Measurements from ENCODE around the gene DMRT1. TPM values are rescaled to one million over a fixed set of nuclear protein-coding genes. Genes with fewer than 3 reads are reported as not detected.
A peak's percentile ranks its signal among the peaks of the same experiment; 100 is the strongest.
"Not testable (repeated sequence)": the region's sequence is repeated elsewhere in the genome, so short reads cannot be mapped to it uniquely, and the experiment has no call there.

The DMRT1 gene
- total RNA-seq, 2 experiments from 2014 or later: 0.21 TPM; not detected in 1

DNA sequence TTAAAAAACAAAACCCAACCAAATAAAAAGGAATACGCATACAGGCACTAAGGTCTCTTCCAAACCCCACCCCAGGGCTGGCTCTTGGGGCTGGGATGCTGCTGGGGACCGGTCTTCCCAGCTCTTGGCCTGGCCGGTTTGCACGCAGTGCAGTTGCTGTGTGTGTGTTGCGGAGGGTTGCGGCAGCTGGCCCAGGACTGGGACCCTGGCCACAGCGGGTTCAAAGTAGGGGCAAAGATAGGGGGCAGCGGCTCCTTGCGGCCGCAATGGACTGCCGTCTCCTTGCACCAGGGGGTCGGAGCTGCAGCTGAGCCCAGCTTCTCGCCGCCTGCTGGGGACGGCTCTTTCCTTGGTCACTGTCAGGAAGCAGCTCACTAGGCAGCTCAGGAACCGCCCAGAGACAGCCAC lies 140.0 kb downstream of the DMRT1 start:
- Mint-ChIP-seq H3K27ac (no peak overlapping the region), H3K4me3 (no peak overlapping the region), H3K36me3 (no peaks in the 10 kb centered on the region), H3K4me1 (no peaks in the 10 kb centered on the region), H3K27me3 (peaks cover 78% of the 10 kb centered on the region), H3K9me3 (ENCODE audit: low read depth) (no peaks in the 10 kb centered on the region)
- CTCF ChIA-PET: interaction anchor here (1.3 to 2.9 kb wide), 2 partner anchors 28 to 88 kb away, joined by 3 to 7 read pairs; no protein-coding TSS in a partner anchor
- DNase-seq (no peak), ATAC-seq (no peak)

DNA sequence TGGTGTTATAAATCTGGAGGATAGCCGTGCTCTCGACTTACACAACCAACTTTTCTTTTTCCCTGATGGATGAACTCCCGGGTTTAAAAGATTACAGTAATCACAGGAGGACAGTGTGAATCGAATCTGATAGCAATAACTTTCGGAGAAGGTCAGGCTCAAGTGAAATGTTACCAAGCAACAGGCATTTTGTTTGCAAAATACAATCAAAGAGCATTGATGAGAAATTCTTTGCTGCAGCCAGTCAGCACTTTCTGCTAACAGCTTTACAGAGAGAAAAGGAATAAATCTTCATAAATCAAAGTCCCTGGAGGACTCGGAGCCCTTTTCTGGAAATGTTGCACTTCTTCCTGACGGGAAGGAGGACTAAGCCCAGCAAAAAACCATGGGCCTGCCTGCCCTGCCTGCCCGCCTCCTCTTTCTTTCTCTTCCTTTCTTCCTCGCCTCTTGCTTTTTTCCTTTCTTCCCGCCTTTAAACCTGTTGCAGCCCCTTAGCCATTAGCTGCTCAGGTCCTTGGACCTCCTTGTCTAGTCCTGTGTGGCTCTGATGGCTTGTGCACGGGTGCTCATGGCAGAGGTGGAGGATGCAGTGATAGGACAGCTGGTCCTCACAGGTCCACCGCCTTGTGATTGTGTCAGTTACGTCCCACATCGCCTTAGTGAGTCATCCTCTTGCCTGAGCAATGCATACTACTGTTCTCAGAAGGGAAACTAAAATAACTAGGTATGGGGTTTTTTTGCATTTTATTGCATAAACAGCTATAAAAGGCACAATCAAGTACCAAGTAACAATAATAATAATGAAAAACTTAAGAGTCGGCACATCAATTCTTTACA lies 141.1 kb downstream of the DMRT1 start:
- Mint-ChIP-seq H3K4me3 (no peak overlapping the region), H3K27me3 (peaks cover 84% of the 10 kb centered on the region), H3K27ac (no peak overlapping the region), H3K9me3 (ENCODE audit: low read depth) (no peaks in the 10 kb centered on the region), H3K4me1 (no peaks in the 10 kb centered on the region), H3K36me3 (no peaks in the 10 kb centered on the region)
- ATAC-seq (no peak), DNase-seq (no peak)
- CTCF ChIA-PET: interaction anchor here (2.9 kb wide), 1 partner anchor 89 kb away, joined by 7 read pairs; no protein-coding TSS in a partner anchor

DNA sequence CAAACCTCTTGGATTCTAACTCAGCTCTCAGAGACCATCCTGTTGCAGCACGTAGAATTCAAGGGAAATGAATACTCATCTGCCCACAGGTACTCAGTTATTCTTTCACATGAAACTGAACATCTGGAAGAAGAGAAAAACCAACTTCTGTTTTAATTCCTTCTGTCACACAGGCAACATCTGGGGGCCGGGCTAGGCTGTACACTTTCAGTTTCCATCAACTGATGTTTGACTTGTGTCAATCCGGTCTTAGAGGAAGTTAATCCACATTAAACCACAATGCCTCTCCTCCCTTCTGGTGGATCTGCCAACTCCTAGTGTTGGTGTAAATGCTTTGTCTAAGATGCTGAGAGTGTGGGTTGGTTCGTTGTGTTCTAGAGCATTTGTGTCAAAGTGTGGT lies 152.5 kb downstream of the DMRT1 start:
- DNase-seq (no peak), ATAC-seq (no peak)
- H3K4me3 Mint-ChIP-seq: no peak overlapping the region
- peaks cover 34% of the 10 kb centered on the region for H3K27me3 Mint-ChIP-seq
- no peaks in the 10 kb centered on the region for H3K36me3 Mint-ChIP-seq
- CTCF ChIA-PET: no interaction called here
- peaks cover 6% of the 10 kb centered on the region for H3K4me1 Mint-ChIP-seq
- no peak overlapping the region for H3K27ac Mint-ChIP-seq
- no peaks in the 10 kb centered on the region for H3K9me3 Mint-ChIP-seq (ENCODE audit: low read depth)

DNA sequence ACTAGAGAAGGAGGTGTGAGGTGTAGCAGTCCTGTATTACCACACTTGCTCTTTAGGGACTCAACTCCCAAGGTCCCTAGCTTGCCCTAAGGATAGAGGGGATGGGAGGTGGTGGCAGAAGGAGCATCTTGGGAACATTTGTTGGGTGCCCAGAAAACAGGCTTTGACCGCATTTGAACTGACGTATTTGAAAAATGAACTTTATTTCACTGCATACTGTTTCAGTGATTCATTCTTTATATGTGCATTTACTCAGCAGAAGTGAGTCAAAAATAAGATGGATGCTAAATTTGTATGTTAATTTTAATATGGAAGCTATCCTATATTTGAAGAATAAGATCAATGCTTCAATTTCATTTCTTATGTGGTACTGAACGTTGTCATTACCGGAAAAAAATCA lies 153.7 kb downstream of the DMRT1 start:
- Mint-ChIP-seq H3K4me1 (peaks cover 8% of the 10 kb centered on the region), H3K9me3 (ENCODE audit: low read depth) (no peaks in the 10 kb centered on the region), H3K4me3 (no peak overlapping the region), H3K36me3 (no peaks in the 10 kb centered on the region), H3K27me3 (peaks cover 26% of the 10 kb centered on the region), H3K27ac (no peak overlapping the region)
- ATAC-seq: no peak
- DNase-seq: no peak
- CTCF ChIA-PET: interaction anchor here (0.8 to 1.3 kb wide), 3 partner anchors 10 to 101 kb away, joined by 3 to 4 read pairs (median 4); no protein-coding TSS in a partner anchor

DNA sequence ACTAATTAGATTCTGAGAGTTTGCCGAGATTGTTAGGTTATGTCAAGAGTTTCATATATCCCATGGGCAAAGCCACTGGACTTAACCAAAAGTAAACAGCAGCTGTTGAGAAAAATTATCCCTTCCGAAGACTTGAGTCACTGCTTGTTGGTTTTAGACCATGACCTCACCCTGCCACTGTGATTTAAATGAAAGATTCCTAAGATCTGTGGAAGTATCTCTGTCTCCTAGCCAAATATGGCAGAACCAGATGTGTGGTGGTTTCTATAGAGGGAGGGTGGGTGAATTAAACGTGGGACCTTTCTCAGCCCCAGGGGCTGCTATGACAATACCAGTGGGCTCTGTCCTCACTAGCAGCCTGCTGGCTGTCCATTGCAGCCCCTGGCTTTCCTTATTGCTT lies 154.3 kb downstream of the DMRT1 start:
- DNase-seq (no peak), ATAC-seq (no peak)
- CTCF ChIA-PET: interaction anchor here (1.3 to 2.4 kb wide), 2 partner anchors 14 to 21 kb away, joined by 3 to 12 read pairs; no protein-coding TSS in a partner anchor
- H3K36me3 Mint-ChIP-seq: no peaks in the 10 kb centered on the region
- H3K9me3 Mint-ChIP-seq (ENCODE audit: low read depth): no peaks in the 10 kb centered on the region
- H3K4me1 Mint-ChIP-seq: peaks cover 8% of the 10 kb centered on the region
- H3K27me3 Mint-ChIP-seq: peaks cover 21% of the 10 kb centered on the region
- H3K4me3 Mint-ChIP-seq: no peak overlapping the region
- H3K27ac Mint-ChIP-seq: no peak overlapping the region

DNA sequence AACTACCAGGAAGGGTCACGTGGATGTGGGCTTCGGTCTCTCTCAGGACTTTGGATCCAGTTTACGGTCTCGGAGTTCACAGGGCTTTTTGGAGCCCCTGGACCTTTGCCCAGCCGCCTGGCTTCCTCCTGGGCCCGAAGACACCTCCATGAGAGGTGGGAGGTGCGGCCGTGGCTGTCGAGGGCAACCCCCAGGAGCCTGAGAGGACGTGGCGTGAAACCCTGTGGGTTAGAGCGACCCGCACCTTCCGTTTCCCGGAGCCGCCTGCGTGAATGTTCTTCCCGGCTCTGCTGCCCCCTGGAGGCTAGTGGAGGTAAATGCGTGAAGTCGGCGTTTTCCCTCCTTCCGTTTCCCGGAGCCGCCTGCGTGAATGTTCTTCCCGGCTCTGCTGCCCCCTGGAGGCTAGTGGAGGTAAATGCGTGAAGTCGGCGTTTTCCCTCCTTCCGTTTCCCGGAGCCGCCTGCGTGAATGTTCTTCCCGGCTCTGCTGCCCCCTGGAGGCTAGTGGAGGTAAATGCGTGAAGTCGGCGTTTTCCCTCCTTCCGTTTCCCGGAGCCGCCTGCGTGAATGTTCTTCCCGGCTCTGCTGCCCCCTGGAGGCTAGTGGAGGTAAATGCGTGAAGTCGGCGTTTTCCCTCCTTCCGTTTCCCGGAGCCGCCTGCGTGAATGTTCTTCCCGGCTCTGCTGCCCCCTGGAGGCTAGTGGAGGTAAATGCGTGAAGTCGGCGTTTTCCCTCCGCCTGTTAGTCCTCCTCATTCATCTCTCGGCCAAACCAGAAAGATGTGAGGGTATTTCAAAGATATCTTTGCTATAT lies 157.0 kb downstream of the DMRT1 start:
- not testable (repeated sequence) for H3K27ac Mint-ChIP-seq; ATAC-seq; H3K36me3 Mint-ChIP-seq; H3K4me3 Mint-ChIP-seq; DNase-seq; H3K27me3 Mint-ChIP-seq; H3K9me3 Mint-ChIP-seq (ENCODE audit: low read depth); H3K4me1 Mint-ChIP-seq
- CTCF ChIA-PET: interaction anchor here (1.1 to 2.4 kb wide), 6 partner anchors 10 to 109 kb away, joined by 3 to 12 read pairs (median 6); no protein-coding TSS in a partner anchor

DNA sequence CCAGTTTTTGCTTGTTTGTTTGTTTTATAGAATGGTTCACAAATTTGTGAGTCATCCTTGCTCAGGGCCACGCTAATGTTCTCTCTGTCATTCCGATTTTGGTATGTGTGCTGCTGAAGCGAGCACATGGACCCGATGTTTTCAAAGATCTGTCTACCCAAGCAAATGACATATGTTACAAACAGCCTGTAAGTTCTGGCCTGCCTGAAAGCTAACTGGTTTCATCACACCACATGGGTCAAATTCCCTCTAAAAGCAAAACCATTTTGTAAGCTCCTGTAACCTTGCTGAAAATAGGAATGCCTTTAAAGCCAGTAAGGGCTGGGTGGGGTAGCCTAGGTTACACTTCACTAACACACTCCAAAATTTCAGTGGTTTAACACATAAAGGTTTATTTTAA lies 160.3 kb downstream of the DMRT1 start:
- Mint-ChIP-seq H3K4me3 (no peak overlapping the region), H3K27me3 (peaks cover 5% of the 10 kb centered on the region), H3K4me1 (peaks cover 11% of the 10 kb centered on the region), H3K9me3 (ENCODE audit: low read depth) (no peaks in the 10 kb centered on the region), H3K36me3 (no peaks in the 10 kb centered on the region), H3K27ac (no peak overlapping the region)
- DNase-seq: no peak
- CTCF ChIA-PET: interaction anchor here (2.2 to 4.3 kb wide), 2 partner anchors 74 to 108 kb away, joined by 6 to 44 read pairs; no protein-coding TSS in a partner anchor
- ATAC-seq: no peak

DNA sequence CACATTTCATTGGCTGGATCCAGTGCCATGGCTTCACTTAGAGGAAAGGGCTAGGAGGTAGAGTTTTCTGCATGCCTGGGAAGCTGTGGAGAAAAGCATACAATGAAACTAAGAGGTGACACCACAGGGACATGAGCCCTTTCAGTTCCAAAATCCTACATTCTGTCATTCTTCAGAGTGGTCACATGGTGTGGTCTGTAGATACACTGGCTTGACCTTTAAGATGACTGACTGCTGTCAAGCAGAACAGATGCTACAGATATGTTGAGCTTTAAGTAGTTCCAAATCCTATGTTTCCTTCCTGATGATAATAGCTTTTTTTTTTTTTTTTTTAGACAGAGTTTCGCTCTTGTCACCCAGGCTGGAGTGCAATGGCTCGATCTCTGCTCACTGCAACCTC lies 161.2 kb downstream of the DMRT1 start:
- H3K27ac Mint-ChIP-seq: no peak overlapping the region
- H3K9me3 Mint-ChIP-seq (ENCODE audit: low read depth): no peaks in the 10 kb centered on the region
- H3K4me3 Mint-ChIP-seq: no peak overlapping the region
- H3K36me3 Mint-ChIP-seq: no peaks in the 10 kb centered on the region
- H3K4me1 Mint-ChIP-seq: peaks cover 11% of the 10 kb centered on the region
- no peak for ATAC-seq
- CTCF ChIA-PET: interaction anchor here (4.3 kb wide), 1 partner anchor 109 kb away, joined by 44 read pairs; no protein-coding TSS in a partner anchor
- DNase-seq: no peak
- peaks cover 5% of the 10 kb centered on the region for H3K27me3 Mint-ChIP-seq

DNA sequence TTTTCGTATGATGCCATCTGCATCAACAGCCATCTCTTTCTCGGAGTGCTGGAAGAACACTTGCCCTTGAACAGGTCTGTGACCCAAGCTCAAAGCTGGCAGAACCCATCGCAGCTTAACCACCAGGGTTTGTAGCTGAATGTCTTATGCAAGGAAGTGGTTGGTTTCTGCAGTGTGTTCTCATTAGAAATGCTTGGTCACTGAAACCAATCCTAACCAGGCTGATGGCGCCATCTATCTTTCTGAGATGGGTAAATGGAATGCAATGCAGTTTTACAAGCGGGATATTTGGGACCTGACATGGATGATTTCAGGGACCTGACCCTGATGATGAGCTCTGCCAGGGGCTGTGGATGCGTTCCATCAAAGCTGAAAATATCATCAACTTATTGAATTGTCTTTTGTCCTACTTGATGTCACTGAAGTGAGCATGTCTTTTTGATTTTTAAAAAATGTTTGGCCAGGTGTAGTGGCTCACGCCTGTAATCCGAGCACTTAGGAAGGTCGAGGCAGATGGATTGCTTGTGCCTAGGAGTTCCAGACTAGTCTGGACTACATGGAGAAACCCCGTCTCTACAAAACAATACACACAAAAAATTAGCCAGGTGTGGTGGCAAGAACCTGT lies 163.7 kb downstream of the DMRT1 start:
- Mint-ChIP-seq H3K36me3 (no peaks in the 10 kb centered on the region), H3K4me3 (no peak overlapping the region), H3K9me3 (ENCODE audit: low read depth) (no peaks in the 10 kb centered on the region), H3K27ac (no peak overlapping the region), H3K27me3 (peaks cover 20% of the 10 kb centered on the region), H3K4me1 (peaks cover 15% of the 10 kb centered on the region)
- CTCF ChIA-PET: interaction anchor here (0.6 to 4.3 kb wide), 14 partner anchors 10 to 390 kb away, joined by 3 to 44 read pairs (median 3); no protein-coding TSS in a partner anchor
- peak; percentile 64 for DNase-seq
- ATAC-seq: peak; percentile 71

DNA sequence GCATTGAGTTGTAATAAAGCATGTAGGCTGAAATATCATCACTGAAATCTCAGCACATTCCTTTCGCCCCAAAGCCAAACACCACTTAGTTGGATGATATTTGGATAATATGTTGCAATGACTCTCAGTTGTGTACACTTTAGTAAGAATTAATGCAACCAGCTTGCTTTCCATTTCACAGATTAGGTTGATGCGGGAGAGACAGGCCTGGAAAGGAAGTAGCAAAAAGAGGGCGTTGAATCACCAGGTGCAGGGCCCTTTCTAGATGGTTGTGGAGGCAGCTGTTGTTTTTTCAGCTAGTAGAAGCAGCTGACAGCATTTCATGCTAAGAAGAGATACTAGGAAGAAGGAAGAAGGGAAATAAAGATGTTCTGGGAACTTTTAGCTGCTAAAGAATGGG lies 165.8 kb downstream of the DMRT1 start:
- Mint-ChIP-seq H3K27me3 (peaks cover 24% of the 10 kb centered on the region), H3K4me1 (peaks cover 16% of the 10 kb centered on the region), H3K36me3 (no peaks in the 10 kb centered on the region), H3K4me3 (no peak overlapping the region), H3K27ac (no peak overlapping the region), H3K9me3 (ENCODE audit: low read depth) (no peaks in the 10 kb centered on the region)
- CTCF ChIA-PET: interaction anchor here (1.5 kb wide), 1 partner anchor 113 kb away, joined by 6 read pairs; no protein-coding TSS in a partner anchor
- ATAC-seq: no peak
- DNase-seq: no peak

DNA sequence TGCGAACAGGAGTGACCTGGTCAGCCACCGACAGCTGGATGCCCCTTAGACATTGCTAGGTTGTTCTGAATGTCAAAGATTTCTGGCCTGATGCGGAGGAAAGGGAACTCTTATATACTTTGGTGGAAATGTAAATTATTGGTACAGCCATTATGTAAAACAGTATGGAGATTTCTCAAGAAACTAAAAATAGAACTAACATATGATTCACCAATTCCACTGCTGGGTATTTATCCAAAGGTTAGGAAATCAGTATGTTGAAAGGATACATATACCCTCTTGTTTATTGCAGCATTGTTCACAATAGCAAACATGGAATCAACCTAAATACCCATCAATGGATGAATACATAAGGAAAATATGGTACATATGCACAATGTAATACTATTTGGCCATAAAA lies 166.7 kb downstream of the DMRT1 start:
- Mint-ChIP-seq H3K27ac (no peak overlapping the region), H3K4me3 (no peak overlapping the region), H3K9me3 (ENCODE audit: low read depth) (no peaks in the 10 kb centered on the region), H3K27me3 (peaks cover 27% of the 10 kb centered on the region), H3K4me1 (peaks cover 16% of the 10 kb centered on the region), H3K36me3 (no peaks in the 10 kb centered on the region)
- ATAC-seq (no peak), DNase-seq (no peak)
- CTCF ChIA-PET: interaction anchor here (1.6 to 4.5 kb wide), 2 partner anchors 114 to 122 kb away, joined by 5 to 46 read pairs; no protein-coding TSS in a partner anchor

DNA sequence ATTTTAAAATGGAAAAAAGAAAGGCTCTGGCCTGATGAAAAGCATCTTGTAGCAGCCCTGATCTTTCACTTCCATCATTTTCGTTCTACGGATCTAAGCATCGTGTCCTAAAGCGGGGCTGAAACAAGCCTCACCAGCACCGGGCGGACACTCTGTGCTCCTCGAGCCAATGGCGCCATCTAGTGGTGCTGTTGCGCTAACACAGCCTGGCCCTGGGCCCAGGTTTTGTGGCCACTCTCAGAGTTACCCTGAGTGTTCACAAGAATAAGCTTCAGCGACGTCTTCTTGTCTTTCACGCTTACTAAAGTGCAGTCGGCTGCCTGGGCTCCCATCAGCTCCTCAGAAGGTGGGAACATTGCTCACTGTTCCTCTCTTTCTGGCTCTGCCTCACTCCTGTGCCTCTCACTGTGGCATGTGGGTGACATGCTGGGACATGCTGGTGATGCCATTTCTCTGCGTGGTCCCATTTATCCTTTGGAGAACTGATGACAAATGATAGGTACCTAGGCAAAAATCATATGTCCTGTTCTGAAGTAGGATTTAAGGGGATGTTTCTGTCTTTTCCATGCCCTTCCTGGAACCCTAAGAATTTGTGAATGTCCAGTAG lies 167.7 kb downstream of the DMRT1 start:
- Mint-ChIP-seq H3K27ac (no peak overlapping the region), H3K9me3 (ENCODE audit: low read depth) (no peaks in the 10 kb centered on the region)
- CTCF ChIA-PET: interaction anchor here (0.6 to 4.5 kb wide), 19 partner anchors 8 to 1083 kb away, joined by 3 to 46 read pairs (median 3); no protein-coding TSS in a partner anchor

More for the DNA sequence above, 167.7 kb downstream of the DMRT1 start:
- Mint-ChIP-seq H3K4me3 (no peak overlapping the region), H3K36me3 (no peaks in the 10 kb centered on the region), H3K4me1 (peaks cover 16% of the 10 kb centered on the region), H3K27me3 (peaks cover 29% of the 10 kb centered on the region)
- DNase-seq (peak; percentile 82), ATAC-seq (peak; percentile 91)
